NCI-H526 treated with DMSO at 0.1 percent for 48 hours (cell line): ENCODE data around the gene BEGAIN.

ENCODE experiments used
- DNase-seq: peaks from one replicate; lab custom pipeline; 2025; lab: John Stamatoyannopoulos, UW

The BEGAIN gene

DNA sequence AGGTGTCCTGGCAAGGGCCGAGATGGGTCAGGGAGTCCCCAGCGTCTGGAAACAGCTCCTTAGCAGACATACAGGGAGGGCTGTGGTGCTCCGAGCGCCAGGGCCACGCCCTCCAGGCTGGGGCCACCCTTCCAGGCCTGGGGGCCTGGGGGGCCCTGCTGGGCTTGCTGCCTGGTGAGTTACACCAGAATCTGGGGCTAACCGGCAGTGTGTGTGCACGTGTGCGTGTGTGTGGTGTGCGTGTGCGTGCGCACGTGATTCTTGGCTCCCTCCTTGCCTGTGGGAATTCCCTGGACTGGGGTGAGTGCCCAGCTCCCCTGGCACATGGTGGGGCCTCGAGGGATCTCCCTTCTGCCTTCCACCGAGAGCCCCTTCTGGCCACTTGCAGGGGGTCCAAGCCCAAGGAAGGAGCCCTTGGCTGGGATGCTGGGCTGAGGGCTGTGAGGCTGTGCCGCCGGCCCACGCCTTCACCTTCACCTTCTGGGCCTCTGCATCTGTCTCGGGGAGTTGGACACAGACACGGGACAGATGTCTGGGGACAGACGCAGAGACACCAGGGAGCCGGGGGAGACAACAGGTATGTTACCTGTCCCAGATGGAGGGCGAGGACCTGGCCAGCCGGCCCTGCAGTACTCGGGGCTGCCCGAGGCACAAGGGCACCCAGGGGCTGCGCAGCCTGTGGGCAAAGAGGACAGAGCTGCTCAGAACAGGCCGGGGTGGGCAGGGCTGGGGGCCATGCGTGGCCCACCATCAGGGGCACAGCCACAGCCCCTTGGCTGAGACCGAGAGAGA is 37.2 kb downstream of the BEGAIN start:
- DNase-seq, result no peak

DNA sequence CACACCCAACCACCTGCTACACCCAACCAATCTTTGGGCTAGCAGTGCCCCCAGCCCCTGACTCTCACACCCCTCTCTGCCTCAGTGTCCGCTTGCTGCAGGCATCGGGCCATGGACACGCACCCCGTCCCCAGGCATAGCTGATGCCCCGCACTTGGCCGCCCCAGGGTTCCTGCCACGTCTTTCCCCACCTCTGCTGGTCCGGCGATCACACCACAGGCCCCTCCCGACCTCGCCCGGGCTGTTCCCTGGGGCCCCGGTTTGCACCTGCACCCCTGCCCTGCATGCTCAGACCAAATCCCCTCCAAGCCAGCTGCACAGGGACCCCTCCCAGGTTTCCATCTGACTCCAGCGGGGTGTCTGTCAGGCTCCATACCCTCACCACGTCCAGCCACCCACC is 38.3 kb downstream of the BEGAIN start:
- no peak for DNase-seq

DNA sequence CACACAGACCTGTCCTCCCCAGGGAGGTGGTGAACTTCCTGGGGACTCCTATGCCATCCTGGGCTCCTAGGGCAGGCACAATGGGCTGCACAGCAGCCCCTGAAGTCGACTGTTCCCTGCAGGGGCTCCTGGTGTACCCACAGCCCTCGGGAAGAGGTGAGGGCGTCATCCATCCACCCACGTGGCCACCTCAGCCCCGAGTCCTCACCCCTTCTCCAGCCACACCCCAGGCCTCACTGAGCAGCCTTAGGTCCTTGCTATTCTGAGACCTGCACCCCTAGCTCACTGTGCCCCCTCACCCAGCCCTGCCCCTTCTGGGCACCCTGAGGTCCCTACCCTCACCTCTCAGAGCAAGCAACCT is 38.9 kb downstream of the BEGAIN start:
- no peak for DNase-seq

DNA sequence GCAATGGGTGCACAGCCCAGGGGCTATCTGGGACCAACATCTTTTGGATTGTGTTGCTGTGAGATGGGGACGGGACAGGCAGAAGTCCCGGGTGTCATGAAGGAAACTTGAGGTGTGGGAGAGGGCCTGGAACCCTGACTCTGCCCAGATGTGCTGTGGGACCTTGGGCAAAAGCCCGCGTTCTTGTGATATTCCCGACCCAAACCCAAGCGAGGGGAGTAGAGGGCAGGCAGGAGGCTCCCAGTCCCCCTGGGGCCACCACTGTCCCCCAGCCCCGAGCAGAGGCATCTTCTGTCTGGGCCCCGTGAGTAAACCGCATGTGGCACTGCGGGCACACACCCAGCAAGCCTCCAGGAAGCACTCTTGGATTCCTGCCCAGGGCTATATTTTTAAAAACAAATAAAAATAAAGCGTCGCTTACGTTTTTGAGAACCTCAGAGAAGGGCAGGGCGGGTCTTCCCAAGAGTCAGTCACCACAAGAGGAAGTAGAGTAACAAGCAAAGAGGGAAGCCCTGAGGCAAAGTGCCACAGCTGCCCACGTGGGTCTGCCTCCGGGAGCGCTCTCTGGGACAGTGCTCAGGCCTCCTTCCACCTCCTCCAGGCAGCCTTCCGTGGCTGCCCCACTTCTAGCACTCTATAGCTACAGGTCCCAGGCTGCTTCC is 39.5 kb downstream of the BEGAIN start:
- no peak for DNase-seq

DNA sequence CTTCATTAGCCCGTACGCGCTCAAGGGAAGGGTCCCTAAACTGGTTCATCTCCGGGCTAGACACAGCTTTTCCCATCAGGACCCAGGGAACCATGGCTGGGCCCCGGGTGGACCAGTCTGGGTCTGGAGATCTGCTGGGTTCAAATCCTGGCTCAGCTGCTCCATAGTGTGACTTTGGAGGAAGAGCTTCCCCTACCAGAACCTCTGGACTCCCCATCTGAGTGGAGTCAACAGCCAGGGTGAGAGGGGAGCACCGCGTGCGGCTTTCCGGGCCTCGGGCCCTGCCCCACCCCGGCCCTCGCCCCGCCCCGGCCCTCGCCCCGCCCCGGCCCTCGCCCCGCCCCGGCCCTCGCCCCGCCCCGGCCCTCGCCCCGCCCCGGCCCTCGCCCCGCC is 41.2 kb downstream of the BEGAIN start:
- no peak for DNase-seq

DNA sequence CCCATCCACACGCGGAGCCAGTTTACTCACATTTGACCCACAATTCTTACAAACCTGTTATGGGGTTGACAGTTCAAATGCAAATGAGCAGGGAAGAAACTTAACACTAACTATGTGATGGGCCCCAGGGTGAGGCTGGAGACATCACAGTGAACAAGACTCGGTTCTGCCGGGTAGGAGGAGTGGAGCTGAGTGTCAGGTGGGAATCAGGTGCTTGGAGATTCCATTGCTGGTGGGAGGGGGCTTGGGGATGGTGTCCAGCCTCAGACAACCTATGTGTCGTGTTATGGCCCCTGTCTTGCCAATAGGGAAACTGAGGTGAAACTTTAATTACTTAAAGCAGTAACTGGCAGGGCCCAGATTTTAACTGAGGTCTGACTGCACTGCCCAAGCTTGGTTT is 41.9 kb downstream of the BEGAIN start:
- peak; percentile 6 for DNase-seq

- no peak for DNase-seq
Observed at GRCh38 chr14:100544506-100545141, 42.6 kb downstream of the BEGAIN start.

- DNase-seq, result no peak
Observed at GRCh38 chr14:100543471-100544455, 43.5 kb downstream of the BEGAIN start.

DNA sequence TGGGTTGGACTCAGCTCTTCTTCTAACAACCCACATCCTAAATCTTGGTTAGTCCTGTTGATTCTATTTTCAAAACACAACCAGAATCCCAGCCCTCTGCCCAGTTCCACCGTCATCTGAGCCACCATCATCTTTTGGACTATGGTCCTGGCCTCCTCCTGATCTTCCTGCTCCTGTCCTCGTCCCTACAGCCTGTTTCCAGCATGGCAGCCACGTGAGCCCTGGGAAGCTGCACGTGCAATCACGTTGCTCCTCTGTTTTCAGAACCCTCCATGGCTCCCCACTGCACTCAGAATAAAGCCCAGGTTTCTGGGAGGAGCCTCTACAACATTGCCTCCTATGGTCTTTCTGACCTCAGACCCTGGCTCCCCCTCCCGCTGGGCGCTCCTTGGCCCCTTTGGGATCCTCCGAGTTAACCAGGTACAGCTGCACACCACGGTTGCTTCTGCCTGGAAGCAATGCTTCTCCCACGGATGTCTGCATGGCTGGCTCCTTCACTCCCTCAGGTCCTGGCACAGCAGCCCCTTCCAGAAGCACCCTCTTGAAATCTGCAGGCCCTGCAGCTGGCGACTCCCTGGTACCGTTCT is 44.5 kb downstream of the BEGAIN start:
- DNase-seq, result no peak

GRCh38 chr14:100541621-100542560 is 45.3 kb downstream of the BEGAIN start:
- DNase-seq, result no peak

DNA sequence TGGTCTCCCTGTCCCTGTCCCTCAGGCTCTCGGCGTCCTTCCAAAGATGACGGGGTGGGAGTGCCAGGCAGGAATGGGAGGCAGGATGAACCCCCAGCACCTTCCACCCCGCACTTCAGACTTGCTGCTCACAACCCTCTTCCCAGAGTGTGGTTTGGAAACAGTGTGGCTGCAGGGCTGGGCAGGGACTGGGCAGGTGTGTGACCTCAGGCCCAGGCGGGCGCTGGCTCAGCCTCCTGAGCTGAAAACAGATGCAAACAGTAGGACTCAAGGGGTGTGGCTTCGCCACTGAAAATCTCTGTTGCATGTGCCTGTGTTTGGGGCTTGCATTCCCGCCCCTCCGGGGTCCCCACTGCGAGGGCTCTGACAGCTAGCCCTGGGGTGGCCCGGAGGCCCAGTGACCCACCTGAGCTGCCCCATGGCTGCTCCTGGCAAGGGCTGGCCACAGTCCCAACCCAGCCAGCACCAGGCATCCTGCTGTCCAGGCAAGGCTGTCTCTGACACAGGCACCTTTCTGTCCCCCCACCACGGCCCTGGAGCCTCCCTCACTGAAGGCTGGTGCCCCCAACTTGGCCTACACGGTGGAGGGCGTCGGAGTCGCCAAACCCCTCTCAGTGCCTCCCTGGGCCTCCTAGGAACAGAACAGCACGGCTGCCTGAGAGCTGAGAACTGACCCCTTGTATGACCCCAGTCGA is 46.1 kb downstream of the BEGAIN start:
- no peak for DNase-seq

DNA sequence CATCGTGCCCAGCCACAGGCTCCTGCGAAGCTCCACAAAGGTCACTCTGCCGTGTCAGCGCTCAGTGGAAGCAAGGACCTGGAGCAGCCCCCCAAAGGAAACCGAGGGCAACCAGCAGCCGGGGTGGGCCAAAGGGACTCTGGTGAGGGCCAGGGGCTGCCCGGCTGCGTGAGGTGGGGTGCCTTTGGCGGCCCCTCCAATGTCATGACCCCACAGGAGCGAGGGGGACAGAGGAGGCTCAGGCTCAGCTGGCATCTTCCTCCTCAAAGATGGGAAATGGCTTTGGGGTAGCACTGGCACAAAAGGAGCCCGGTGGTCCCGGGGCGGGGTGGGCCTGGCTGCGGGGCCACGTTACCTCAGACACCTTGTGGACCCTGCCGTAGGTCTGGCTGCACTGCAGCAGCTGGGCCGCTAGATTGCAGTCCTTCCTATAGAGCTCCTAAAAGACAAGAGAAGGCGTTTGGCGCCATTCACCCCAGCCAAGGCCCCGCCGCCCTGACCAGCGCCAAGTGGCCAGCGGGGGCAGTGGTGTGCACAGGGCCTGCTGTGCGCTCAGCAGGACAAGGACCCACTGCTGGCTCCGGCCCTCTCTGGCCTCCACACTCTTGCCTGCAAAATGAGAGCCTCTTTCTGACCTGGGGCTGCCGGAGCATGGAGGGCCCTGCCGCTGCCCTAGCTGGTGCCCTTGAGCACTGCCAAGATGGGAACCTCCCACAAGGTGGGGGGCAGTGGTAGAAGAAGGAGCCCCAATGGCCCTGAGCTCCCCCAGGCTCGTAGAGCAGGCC is 46.9 kb downstream of the BEGAIN start:
- no peak for DNase-seq

- DNase-seq, result no peak
Observed at GRCh38 chr14:100539766-100540140, 47.5 kb downstream of the BEGAIN start.

GRCh38 chr14:100539003-100539660 is 48.1 kb downstream of the BEGAIN start:
- no peak for DNase-seq

DNA sequence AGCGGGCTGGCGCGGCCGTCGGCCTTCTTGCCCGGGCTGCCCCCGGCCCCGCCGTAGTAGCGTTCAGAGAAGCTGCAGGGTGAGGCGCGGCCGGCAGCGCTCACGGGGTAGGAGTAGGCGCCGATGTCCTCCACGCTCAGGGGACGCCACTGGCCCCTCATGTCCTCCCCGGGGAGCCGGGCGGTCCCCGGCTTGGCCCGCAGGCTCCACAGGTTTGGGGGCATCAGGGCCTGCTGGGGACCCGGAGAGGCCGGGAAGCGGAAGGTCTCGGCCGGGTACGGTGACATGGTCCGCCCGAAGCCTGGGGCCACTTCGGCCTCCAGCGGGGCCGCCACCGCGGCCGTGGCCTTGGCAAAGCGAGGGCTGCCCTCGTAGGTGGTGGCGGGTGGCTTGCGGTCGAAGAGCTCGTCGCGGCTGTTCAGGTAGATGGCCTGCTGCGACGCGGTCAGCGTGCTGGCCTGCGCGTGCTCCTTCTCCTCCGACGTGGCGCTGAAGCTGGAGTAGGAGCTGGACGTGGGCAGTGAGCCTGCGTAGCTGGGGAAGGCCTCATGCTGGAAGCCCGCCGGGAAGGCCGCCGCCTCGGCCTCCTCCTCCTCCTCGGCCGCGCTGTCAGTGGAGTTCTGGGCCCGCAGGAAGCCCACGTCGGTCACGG is 48.7 kb downstream of the BEGAIN start:
- no peak for DNase-seq

DNA sequence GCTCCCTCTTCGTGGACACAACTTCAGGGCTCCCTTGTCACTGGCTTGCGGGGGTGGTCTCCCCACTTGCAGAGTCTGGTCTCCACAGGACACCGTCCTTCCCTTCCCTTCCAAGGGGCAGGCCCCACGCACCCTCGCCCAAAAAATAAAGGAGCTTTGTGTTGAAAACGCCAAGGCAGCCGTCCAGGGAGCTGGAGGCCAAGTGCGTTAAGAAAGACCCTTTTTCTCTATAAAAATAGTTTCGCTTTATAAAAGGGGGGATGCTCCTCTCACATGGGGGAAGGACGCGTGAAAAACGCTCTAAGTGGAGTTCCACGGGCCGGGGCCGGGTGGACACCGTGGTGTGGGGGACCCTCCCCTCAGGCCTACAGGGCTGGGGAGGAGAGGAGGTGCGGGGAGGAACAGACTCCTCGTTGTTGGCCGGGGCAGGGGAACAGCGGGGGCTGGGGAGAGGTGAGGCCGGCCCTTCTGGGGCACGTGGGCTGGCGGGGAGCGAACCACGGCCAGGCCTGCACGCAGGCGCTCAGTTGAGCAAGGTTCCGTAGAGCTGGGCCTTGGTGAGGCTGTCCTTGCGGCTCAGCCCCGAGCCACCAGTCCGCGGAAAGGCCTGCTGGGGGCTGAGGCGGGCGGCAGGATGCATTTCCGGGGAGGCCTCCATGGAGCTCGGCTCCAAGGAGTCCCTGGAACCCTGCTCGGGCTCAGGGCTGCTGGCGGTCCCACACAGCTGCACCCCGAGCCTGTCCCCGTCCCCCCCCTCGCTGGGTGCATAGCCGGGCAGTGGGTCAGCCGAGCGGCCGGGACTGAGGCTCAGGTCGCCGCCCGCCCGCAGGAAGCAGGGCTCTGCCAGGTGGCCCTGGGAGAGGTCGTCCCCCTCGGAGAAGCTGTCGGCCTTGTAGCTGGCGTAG is 49.5 kb downstream of the BEGAIN start:
- no peak for DNase-seq
